Measurements from ENCODE around the gene BCL2.
"Not testable (repeated sequence)": the region's sequence is repeated elsewhere in the genome, so short reads cannot be mapped to it uniquely, and the experiment has no call there.

The BCL2 gene

DNA sequence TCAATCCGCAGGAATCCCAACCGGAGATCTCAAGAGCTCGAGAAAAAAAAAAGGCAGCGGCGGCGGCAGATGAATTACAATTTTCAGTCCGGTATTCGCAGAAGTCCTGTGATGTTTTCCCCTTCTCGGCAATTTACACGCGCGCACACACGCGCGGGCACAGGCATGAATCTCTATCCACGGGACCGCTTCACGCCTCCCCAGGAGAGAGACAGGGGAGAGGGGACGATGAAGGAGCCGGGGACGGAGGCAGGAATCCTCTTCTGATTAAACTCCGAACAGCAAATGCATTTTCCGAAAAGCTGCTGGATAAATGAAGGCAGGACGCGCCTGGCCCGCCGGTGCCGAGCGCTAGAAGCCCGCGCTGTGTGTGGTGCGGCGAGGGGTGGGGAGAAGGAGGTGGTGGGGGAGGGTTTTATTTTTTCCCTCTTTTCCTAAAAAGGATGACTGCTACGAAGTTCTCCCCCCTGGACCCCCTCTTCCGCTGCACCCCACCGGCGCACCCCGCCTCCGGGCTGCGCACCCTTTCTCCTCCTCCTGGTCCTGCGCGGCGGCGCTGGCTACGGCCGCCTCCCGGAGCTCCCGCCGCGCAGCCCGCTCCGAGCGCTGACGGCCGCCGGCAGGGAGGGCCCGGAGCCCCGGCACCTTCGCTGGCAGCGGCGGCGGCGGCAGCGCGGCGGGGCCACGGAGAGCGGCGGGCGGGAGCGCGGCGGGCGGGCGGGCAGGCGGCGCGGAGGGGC, at the start of gene BCL2:
Gene BCL2, minus strand, starts transcription at position 387 of the 740 bp plus-strand sequence.
- Histone ChIP-seq H3K9me3 (ENCODE audit: low read depth, low read length) (no peaks in the 10 kb centered on the region), H3K27ac (0 out of 2 replicates have a peak within 1 kb of the TSS, but pooled peaks have one; percentile 36), H3K36me3 (ENCODE audit: insufficient read depth, low read length) (no peaks in the 10 kb centered on the region), H3K4me3 (peak within 1 kb of the TSS; percentile 95), H3K9ac (ENCODE audit: insufficient read length) (peak within 1 kb of the TSS; percentile 81)
- TF ChIP-seq FOXP2 (optimal IDR thresholded peaks at IDR 0.05; ENCODE audit: control extremely low read depth, extremely low read length, insufficient read depth), result no peak
- TF ChIP-seq POLR2AphosphoS5 (IDR thresholded peaks at IDR 0.05; ENCODE audit: borderline replicate concordance, low read depth, low read length), result no peak
- no peak for TF ChIP-seq EZH2 (IDR thresholded peaks at IDR 0.05)
- no peak for DNase-seq (ENCODE audit: low read depth, low spot score)

DNA sequence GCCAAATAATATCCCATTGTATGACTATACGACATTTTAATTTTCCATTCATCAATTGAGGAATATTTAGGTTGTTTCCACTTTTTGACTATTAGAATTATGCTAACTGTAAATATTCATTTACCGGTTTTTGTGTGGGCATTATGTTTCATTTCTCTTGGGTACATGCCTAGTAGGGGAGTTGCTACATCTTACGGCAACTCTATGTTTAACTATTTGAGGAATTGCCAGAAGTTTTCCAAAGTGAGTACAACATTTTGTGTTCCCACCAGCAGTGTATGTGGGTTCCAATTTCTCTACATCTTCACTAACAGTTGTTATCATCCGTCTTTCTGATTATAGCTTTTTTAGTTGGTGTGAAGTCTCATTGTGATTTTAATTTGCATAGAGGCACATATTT, 49.0 kb upstream of the BCL2 start:
- Histone ChIP-seq H3K9me3 (ENCODE audit: low read depth, low read length) (no peaks in the 10 kb centered on the region; the same call in 1 of the 2 replicates), H3K27ac (peak overlapping the region; percentile 96), H3K4me3 (peak overlapping the region; percentile 92), H3K9ac (ENCODE audit: insufficient read length) (no peak overlapping the region), H3K36me3 (ENCODE audit: insufficient read depth, low read length) (peaks cover 41% of the 10 kb centered on the region)
- no peak for TF ChIP-seq FOXP2 (optimal IDR thresholded peaks at IDR 0.05; ENCODE audit: control extremely low read depth, extremely low read length, insufficient read depth)
- no peak for TF ChIP-seq POLR2AphosphoS5 (IDR thresholded peaks at IDR 0.05; ENCODE audit: borderline replicate concordance, low read depth, low read length)
- no peak for TF ChIP-seq EZH2 (IDR thresholded peaks at IDR 0.05)
- DNase-seq (ENCODE audit: low read depth, low spot score), result no peak

DNA sequence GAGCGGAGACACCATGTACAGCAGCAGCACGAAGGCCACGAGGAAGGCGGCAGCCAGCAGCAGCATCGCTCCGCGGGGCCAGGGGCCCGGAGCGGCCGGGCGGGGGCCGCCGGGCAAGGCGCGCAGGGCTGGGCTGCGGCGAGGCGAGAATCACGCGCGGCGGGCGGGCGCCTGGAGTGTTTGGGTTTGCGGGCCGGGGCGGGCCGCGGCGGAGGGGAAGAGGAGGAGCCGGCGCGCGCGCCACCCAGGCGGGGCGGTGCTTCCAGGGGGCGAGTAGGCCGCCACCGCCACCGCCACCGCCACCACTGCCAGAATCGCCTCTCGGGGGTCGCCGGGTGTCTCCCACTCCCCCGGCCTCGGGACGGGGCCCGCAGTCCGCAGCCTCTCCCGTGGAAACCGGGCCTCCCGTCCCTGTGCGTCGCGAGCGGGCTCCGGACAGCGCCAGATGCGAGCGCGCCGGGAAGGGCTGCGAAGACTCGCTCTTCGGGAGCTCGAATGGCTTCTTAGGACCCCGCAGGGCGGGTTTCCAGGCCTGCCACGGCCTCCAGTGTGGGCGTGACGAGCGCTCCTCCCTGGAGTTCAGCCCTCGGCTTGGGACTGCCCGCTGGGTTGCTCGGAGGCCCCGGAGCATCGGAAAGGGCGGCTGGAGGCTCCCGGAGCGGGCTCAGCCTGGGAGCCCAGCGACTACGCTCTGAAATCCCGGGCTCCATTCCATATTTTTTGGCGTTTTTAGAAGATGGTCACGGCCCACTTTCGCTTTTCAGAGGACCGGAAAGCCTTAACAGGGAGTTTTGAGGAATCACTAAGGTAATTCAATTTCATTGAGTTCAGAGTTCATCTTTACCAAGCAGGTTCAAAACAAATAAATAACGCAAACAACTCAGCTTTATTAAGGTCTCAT, 47.7 kb upstream of the BCL2 start, which contains the start of gene KDSR:
Gene KDSR, minus strand, starts transcription at position 154 of the 901 bp plus-strand sequence. Its CDS starts 88 bp downstream, at position 66.
- H3K4me3 ChIP-seq, result peak within 1 kb of the TSS; percentile 92
- H3K27ac ChIP-seq, result peak within 1 kb of the TSS; percentile 96
- H3K9ac ChIP-seq (ENCODE audit: insufficient read length), result peak within 1 kb of the TSS; percentile 92
- no peaks in the 10 kb centered on the region; the same call in 1 of the 2 replicates for H3K9me3 ChIP-seq (ENCODE audit: low read depth, low read length)
- TF ChIP-seq FOXP2 (optimal IDR thresholded peaks at IDR 0.05; ENCODE audit: control extremely low read depth, extremely low read length, insufficient read depth) (peak; percentile 14), EZH2 (IDR thresholded peaks at IDR 0.05) (no peak), POLR2AphosphoS5 (IDR thresholded peaks at IDR 0.05; ENCODE audit: borderline replicate concordance, low read depth, low read length) (peak; percentile 95)
- H3K36me3 ChIP-seq (ENCODE audit: insufficient read depth, low read length), result peaks cover 51% of the 10 kb centered on the region
- peak; percentile 92 for DNase-seq (ENCODE audit: low read depth, low spot score)

DNA sequence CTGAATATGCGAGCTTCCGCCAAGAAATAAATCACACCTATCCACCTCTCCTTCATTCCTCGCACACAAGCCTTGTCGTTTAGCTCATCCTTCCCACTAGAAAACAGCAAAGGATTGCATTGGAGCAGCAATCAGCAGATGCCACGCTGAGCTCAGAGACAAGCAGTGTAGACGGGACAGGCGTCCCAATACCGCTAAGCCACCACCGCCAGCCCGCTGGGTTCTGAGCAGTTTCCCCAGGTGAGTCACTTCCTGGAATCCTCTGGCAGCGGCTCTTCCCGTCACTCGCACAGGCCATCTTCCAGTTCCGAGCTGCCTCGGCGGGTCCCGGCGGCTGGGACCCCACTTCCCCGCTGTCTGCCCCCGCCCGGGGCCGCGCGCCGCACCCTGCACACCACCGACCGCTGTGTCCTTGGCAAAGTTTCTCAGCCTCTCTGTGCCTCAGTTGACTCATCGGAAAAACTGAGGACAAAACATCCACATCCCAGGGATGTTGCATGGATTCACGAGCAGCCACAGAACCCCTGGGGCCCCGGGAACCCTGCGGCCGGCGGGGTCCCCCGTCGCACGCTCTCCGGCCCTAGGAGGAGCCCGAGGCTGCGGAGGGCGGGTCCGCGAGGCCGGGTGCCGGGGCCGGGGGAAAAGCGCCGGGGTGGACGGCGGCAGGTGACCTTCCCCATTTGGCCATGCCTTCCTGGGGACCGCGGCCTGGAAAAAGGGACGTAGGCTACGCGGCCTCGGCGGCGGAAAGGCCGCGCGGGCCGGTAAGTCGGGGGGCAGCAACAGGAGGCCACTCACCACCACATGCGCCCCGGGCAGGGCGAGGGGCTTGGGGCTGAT, 46.9 kb upstream of the BCL2 start:
- DNase-seq (ENCODE audit: low read depth, low spot score), result no peak
- Histone ChIP-seq H3K9me3 (ENCODE audit: low read depth, low read length) (no peaks in the 10 kb centered on the region; the same call in 1 of the 2 replicates), H3K4me3 (peak overlapping the region; percentile 92), H3K36me3 (ENCODE audit: insufficient read depth, low read length) (peaks cover 59% of the 10 kb centered on the region), H3K27ac (peak overlapping the region; percentile 96), H3K9ac (ENCODE audit: insufficient read length) (peak overlapping the region; percentile 92)
- TF ChIP-seq FOXP2 (optimal IDR thresholded peaks at IDR 0.05; ENCODE audit: control extremely low read depth, extremely low read length, insufficient read depth) (no peak), POLR2AphosphoS5 (IDR thresholded peaks at IDR 0.05; ENCODE audit: borderline replicate concordance, low read depth, low read length) (no peak; the same call in 1 of the 2 replicates), EZH2 (IDR thresholded peaks at IDR 0.05) (no peak)

DNA sequence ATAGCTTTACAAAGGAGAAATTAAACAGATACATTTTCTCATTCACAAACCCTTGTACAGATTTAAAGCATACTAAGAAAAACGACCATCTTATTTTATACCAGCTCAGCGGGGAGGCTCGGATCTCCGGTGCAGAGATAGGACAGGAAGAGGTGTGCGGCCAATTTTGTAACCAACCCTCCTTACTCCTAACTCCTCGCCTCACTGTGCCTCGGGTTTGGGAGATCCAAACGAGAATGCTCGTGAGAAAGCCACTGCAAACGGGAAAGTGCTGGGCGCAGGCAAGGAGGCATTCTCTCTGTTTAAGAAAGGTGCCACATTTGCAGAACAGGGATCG, 46.3 kb upstream of the BCL2 start:
- Histone ChIP-seq H3K9ac (ENCODE audit: insufficient read length) (peak overlapping the region; percentile 92), H3K9me3 (ENCODE audit: low read depth, low read length) (no peaks in the 10 kb centered on the region; the same call in 1 of the 2 replicates), H3K4me3 (peak overlapping the region; percentile 92), H3K36me3 (ENCODE audit: insufficient read depth, low read length) (peaks cover 63% of the 10 kb centered on the region), H3K27ac (peak overlapping the region; percentile 96; the same call in 1 of the 2 replicates)
- DNase-seq (ENCODE audit: low read depth, low spot score), result no peak
- TF ChIP-seq POLR2AphosphoS5 (IDR thresholded peaks at IDR 0.05; ENCODE audit: borderline replicate concordance, low read depth, low read length) (no peak), EZH2 (IDR thresholded peaks at IDR 0.05) (no peak), FOXP2 (optimal IDR thresholded peaks at IDR 0.05; ENCODE audit: control extremely low read depth, extremely low read length, insufficient read depth) (no peak)

DNA sequence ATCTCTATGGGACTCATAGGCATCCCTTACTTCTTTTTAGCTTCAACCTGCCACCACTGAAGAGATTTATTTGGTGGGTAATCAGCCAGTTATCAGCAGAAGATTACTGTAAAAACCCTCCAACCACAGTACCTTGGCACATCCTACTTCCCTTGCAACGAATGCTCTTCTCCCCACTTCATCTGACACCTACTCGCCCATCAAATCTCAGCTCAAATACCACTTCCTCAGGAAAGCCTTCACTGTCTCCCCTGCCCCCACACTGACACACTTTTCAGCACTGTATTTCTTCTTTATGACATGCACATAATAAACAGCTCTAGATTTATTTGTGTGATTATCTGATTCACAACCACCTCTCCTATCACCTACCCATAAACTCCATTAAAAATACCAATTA, 44.4 kb upstream of the BCL2 start:
- H3K9ac ChIP-seq (ENCODE audit: insufficient read length), result no peak overlapping the region
- TF ChIP-seq POLR2AphosphoS5 (IDR thresholded peaks at IDR 0.05; ENCODE audit: borderline replicate concordance, low read depth, low read length), result no peak
- no peak for TF ChIP-seq FOXP2 (optimal IDR thresholded peaks at IDR 0.05; ENCODE audit: control extremely low read depth, extremely low read length, insufficient read depth)
- TF ChIP-seq EZH2 (IDR thresholded peaks at IDR 0.05), result no peak
- H3K9me3 ChIP-seq (ENCODE audit: low read depth, low read length), result no peaks in the 10 kb centered on the region; the same call in 1 of the 2 replicates
- peaks cover 68% of the 10 kb centered on the region for H3K36me3 ChIP-seq (ENCODE audit: insufficient read depth, low read length)
- DNase-seq (ENCODE audit: low read depth, low spot score), result no peak
- peak overlapping the region; percentile 13; the same call in 1 of the 2 replicates for H3K27ac ChIP-seq
- H3K4me3 ChIP-seq, result peak overlapping the region; percentile 92

DNA sequence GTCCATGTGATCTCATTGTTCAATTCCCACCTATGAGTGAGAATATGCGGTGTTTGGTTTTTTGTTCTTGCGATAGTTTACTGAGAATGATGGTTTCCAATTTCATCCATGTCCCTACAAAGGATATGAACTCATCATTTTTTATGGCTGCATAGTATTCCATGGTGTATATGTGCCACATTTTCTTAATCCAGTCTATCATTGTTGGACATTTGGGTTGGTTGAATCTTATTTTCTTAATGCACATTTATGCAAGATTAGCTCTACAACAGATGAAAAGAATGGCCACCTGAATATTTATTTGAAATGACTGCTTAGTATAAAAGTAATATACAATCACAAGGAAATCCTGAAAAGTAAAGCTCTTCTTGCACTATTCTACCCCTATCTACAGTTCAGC, 43.9 kb upstream of the BCL2 start:
- H3K27ac ChIP-seq; DNase-seq (ENCODE audit: low read depth, low spot score); H3K9ac ChIP-seq (ENCODE audit: insufficient read length); H3K9me3 ChIP-seq (ENCODE audit: low read depth, low read length): not testable (repeated sequence)
- peak overlapping the region; percentile 92; the same call in 1 of the 2 replicates for H3K4me3 ChIP-seq
- peaks cover 65% of the 10 kb centered on the region for H3K36me3 ChIP-seq (ENCODE audit: insufficient read depth, low read length)

All from SK-N-MC (cell line).